NOMO-1 (cell line): ENCODE measurements around the gene HTR5A.
"Not testable (repeated sequence)": the region's sequence is repeated elsewhere in the genome, so short reads cannot be mapped to it uniquely, and the experiment has no call there.

Source experiments
- DNase-seq, 2 experiments: peaks; one replicate each; lab custom pipeline; 2025; ENCODE audit not compliant: unreplicated experiment in 2 of 2; lab: John Stamatoyannopoulos, UW

HTR5A gene

GRCh38 chr7:155069992-155070751 lies at the start of gene HTR5A:
TSS of gene HTR5A (plus strand) at chr7:155070324. CDS start at chr7:155070900, 576 bp downstream.
- peak; percentile 34 to 49 for DNase-seq

- no peak for DNase-seq
These were observed 49.1 kb upstream of the HTR5A start for GRCh38 chr7:155020996-155021395.

DNA sequence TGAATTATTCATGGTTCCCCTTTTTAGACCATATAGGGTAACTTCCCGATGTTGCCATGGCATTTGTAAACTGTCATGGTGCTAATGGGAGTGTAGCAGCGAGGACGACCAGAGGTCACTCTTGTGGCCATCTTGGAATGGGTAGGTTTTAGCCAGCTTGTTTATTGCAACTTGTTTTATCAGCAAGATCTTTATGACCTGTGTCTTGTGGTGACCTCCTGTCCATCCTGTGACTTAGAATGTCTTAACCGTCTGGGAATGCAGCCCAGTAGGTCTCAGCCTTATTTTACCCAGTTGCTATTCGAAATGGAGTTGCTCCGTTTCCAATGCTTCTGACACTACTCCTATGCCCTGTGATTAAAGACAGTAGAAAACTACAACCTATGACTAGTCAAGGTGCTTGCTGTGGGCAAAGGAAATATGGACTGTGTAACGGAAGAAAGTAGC lies 48.4 kb upstream of the HTR5A start:
- no peak for DNase-seq

DNA sequence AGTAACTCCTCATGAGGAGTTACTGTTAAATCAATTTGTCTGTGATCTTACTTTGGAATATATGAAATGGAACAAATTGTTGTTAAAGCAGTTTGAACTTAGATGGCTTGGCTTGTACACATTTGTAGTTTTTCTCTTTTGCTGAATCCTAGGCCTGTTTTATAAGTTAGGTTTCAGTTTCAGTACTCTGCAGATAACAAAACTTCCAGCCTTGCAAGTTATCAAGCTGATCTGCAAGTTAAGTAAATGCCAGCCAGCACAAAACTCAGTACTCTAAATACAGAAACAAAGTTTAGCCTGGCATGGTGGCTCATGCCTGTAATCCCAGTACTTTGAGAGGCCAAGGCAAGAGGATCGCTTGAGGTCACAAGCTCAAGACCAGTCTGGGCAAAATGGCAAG lies 42.2 kb upstream of the HTR5A start:
- DNase-seq = no peak

DNA sequence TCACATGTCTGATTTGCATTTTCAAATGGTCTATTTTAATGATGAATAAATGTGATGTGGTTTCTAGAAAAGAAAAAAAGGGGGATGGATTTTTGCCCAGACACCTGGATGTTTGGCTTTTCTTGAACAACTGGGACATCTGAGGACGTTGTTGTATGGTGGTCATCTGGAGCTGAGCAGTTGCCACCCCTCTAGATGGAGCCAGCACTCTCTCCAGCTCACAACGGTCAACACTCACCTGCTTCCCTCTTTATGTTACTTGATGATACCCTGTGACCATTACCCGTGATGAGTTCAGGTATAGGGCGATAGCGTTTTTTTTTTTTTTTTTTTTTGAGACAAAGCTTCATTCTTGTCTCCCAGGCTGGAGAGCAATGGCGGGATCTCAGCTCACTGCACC lies 37.1 kb upstream of the HTR5A start:
- no peak for DNase-seq

DNA sequence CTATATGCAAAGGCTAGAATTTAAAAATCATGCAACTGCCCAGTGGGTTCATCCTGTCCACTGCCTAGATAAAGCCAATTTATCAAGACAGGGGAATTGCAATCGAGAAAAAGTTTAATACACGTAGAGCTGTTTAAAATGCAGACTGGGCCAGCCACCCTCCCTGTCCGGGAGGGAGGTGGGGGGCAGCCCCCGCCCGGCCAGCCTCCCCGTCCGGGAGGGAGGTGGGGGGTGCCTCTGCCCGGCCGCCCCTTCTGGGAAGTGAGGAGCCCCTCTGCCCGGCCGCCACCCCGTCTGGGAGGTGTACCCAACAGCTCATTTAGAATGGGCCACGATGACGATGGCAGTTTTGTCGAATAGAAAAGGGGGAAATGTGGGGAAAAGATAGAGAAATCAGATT lies 35.6 kb upstream of the HTR5A start:
- DNase-seq = not testable (repeated sequence)

DNA sequence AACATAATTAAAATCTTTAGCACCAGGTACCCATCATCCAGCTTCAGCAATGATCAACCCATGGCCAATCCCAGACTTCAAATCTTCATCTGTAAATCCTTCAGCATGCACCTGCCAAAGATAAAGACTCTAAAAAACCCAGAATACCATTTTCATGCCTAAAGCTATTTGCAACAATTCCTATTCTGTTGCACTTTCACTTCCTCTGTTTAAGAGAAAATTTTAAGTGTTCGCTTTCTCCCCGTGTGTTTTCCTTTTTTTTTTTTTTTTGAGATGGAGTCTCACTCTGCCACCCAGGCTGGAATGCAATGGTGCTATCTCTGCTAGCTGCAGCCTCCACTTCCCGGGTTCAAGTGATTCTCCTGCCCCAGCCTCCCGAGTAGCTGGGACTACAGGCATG lies 31.8 kb upstream of the HTR5A start:
- DNase-seq = no peak

GRCh38 chr7:155043756-155044155 lies 26.4 kb upstream of the HTR5A start:
- no peak for DNase-seq

DNA sequence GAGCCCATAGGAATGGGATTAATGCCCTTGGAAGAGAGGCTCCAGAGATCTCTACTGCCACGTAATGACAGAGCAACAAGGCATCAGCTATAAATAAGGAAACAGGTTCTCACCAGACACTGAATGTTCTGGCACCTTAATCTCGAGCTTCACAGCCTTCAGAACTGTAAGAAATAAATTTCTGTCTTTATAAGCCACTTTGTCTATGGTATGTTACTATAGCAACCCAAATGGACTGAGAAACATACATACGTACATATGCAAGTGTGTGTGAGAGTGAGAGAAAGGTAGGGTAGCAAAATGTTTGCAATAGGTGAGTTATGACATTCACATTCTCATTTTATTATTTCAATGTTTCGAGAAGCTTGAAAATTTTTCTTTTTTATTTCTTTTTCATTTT lies 22.1 kb upstream of the HTR5A start:
- no peak for DNase-seq

- no peak for DNase-seq
These were observed 18.8 kb upstream of the HTR5A start for GRCh38 chr7:155051355-155051754.

DNA sequence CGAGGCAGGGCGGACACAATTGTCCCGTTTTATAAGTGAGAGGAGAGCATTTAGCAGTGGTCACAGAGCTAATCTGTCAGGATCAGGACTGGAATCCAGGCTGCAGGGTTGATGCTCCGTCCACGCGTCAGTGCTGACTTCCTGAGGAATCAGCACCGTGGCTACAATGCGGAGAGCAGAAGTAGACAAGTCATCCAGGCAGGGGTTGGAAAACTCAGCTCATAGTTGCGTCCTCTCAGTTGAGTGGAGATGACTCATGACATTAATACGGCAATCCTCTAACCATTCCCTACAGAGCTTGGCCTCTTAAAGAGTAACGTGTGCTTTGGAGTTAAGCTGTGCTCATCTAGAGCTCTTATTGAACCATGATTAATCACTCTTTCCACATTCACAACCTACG lies 17.1 kb upstream of the HTR5A start:
- no peak for DNase-seq

- DNase-seq = no peak
These were observed 15.4 kb upstream of the HTR5A start for GRCh38 chr7:155054761-155055160.

- DNase-seq = no peak
These were observed 13.0 kb upstream of the HTR5A start for GRCh38 chr7:155057076-155057475.

DNA sequence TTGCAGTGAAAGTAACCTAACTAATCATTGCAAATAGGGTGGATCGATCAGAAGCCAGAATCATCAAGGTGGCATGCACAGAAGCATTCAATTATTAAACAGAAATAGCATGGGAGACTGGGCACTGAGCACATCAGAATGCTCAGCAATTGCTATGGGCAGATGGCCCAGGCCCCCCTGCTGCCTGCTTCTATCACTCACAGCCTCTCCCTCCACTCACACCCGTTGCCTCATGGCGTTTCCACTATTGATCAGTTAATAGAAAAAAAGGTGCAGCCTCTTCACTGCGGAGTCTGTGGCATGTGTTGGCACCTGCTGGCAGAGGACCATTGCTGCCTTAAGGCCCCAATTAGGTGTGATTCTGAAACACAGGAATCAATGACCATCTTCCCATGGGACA lies 11.2 kb upstream of the HTR5A start:
- no peak for DNase-seq

DNA sequence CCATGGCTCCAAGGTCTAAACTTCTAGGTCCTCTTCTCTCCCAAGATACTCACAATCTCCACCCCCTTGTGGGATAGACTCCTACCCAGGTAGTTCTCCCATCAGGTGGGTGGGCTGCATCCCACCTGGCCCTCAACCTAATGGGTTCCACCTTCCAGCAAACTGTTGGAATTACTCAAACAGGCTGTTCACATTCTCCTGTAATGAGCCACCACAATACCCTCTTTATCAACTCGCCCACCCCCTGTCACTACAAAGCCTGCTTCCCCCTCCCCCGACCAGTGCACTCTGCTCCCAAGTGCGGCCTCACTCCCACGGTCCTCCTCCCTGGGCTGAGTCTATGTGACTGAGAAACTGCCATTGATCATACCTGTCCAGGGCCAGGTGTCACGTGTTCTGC lies 10.4 kb upstream of the HTR5A start:
- no peak for DNase-seq

- DNase-seq = no peak
These were observed 7.7 kb upstream of the HTR5A start for GRCh38 chr7:155062411-155062810.

- DNase-seq = no peak
These were observed 5.9 kb upstream of the HTR5A start for GRCh38 chr7:155064186-155064585.

GRCh38 chr7:155066417-155066950 lies 3.6 kb upstream of the HTR5A start:
- DNase-seq = no peak

GRCh38 chr7:155071121-155071651 lies 1.1 kb downstream of the HTR5A start:
- no peak for DNase-seq

DNA sequence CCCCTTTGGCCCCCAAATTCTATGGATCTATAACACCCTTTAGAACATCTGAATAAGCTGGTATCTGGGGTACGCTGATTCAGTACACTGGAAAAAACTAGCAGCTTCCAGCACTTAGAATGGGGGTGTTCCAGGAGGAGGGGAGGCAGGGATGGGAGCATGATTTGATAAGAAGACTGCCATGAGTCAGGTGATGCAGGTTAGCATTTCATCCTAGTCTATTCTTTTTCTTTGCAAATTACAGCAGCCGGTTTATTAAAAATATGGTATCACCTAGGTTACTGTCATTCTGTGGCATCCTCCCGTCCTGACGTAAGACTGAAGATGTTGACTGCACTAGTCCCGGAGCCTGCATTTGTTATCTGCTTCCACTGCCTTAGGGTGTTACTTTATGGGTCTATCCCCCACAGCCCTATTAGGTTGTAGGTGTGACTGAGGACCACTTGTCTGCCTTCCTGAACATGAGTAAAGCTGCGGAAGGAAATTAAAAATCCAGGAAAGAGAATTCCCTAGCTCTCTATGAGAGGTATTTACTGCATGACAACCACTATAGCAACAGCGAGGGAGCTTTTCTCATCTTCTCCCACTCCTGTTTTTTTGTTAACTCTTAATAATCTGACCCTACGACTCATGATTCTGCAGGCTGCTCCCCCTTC lies 1.9 kb downstream of the HTR5A start:
- DNase-seq = no peak

GRCh38 chr7:155073922-155074321 lies 3.8 kb downstream of the HTR5A start:
- DNase-seq = no peak

DNA sequence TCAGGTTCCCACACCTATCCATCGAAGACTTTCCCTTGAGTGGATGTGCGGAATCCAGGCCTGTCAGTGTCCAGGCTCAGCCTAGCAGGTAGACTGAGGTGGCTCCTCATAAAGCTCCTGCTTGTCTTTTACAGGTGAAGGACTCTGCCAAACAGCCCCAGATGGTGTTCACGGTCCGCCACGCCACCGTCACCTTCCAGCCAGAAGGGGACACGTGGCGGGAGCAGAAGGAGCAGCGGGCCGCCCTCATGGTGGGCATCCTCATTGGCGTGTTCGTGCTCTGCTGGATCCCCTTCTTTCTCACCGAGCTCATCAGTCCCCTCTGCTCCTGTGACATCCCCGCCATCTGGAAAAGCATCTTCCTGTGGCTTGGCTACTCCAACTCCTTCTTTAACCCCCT lies 13.9 kb downstream of the HTR5A start:
- DNase-seq = no peak
